Measurements from ENCODE around the gene LRRTM4.

Gene LRRTM4

GRCh38 chr2:76867854-76868253, 654.3 kb downstream of the LRRTM4 start:
- no peak overlapping the region for H3K27ac ChIP-seq (ENCODE audit: low read length)
- no peaks in the 10 kb centered on the region for H3K9me3 ChIP-seq (ENCODE audit: insufficient read depth, low read length)
- no peak overlapping the region for H3K9ac ChIP-seq (ENCODE audit: low read length)
- no peak for TF ChIP-seq CTCF (IDR thresholded peaks at IDR 0.05; ENCODE audit: low read depth, low read length)
- no peak for TF ChIP-seq EZH2phosphoT487 (IDR thresholded peaks at IDR 0.05; ENCODE audit: low read depth)
- no peaks in the 10 kb centered on the region for H3K36me3 ChIP-seq (replicated peaks; ENCODE audit: low read depth, low read length)
- peaks cover 4% of the 10 kb centered on the region for H3K4me1 ChIP-seq (ENCODE audit: low read length)
- H4K20me1 ChIP-seq (ENCODE audit: insufficient read depth, low read length): no peaks in the 10 kb centered on the region
- H3K79me2 ChIP-seq (ENCODE audit: low read length): no peaks in the 10 kb centered on the region
- no peaks in the 10 kb centered on the region for H3K27me3 ChIP-seq (ENCODE audit: low read depth, low read length)
- no peak overlapping the region for H2AFZ ChIP-seq (ENCODE audit: low read depth, low read length)
- no peak overlapping the region for H3K4me2 ChIP-seq (ENCODE audit: low read length)
- H3K4me3 ChIP-seq (ENCODE audit: low read length): no peak overlapping the region

GRCh38 chr2:76866464-76866863, 655.7 kb downstream of the LRRTM4 start:
- H4K20me1 ChIP-seq (ENCODE audit: insufficient read depth, low read length): no peaks in the 10 kb centered on the region
- TF ChIP-seq CTCF (IDR thresholded peaks at IDR 0.05; ENCODE audit: low read depth, low read length): no peak
- TF ChIP-seq EZH2phosphoT487 (IDR thresholded peaks at IDR 0.05; ENCODE audit: low read depth): no peak
- no peaks in the 10 kb centered on the region for H3K36me3 ChIP-seq (replicated peaks; ENCODE audit: low read depth, low read length)
- H3K79me2 ChIP-seq (ENCODE audit: low read length): no peaks in the 10 kb centered on the region
- no peaks in the 10 kb centered on the region for H3K27me3 ChIP-seq (ENCODE audit: low read depth, low read length)
- peaks cover 4% of the 10 kb centered on the region for H3K4me1 ChIP-seq (ENCODE audit: low read length)
- no peaks in the 10 kb centered on the region for H3K9me3 ChIP-seq (ENCODE audit: insufficient read depth, low read length)
- no peak overlapping the region for H3K4me2 ChIP-seq (ENCODE audit: low read length)
- no peak overlapping the region for H3K9ac ChIP-seq (ENCODE audit: low read length)
- H3K27ac ChIP-seq (ENCODE audit: low read length): no peak overlapping the region
- H2AFZ ChIP-seq (ENCODE audit: low read depth, low read length): no peak overlapping the region
- no peak overlapping the region for H3K4me3 ChIP-seq (ENCODE audit: low read length)

GRCh38 chr2:76862901-76863300, 659.3 kb downstream of the LRRTM4 start:
- H3K4me2 ChIP-seq (ENCODE audit: low read length): no peak overlapping the region

GRCh38 chr2:76861708-76862107, 660.5 kb downstream of the LRRTM4 start:
- Histone ChIP-seq H3K27ac (ENCODE audit: low read length) (no peak overlapping the region), H3K9ac (ENCODE audit: low read length) (no peak overlapping the region), H3K27me3 (ENCODE audit: low read depth, low read length) (no peaks in the 10 kb centered on the region), H3K9me3 (ENCODE audit: insufficient read depth, low read length) (no peaks in the 10 kb centered on the region), H4K20me1 (ENCODE audit: insufficient read depth, low read length) (no peaks in the 10 kb centered on the region), H3K79me2 (ENCODE audit: low read length) (no peaks in the 10 kb centered on the region), H3K4me2 (ENCODE audit: low read length) (no peak overlapping the region), H2AFZ (ENCODE audit: low read depth, low read length) (no peak overlapping the region), H3K4me3 (ENCODE audit: low read length) (no peak overlapping the region), H3K4me1 (ENCODE audit: low read length) (no peaks in the 10 kb centered on the region; the same call in 1 of the 2 replicates), H3K36me3 (replicated peaks; ENCODE audit: low read depth, low read length) (no peaks in the 10 kb centered on the region)
- no peak for TF ChIP-seq CTCF (IDR thresholded peaks at IDR 0.05; ENCODE audit: low read depth, low read length)
- TF ChIP-seq EZH2phosphoT487 (IDR thresholded peaks at IDR 0.05; ENCODE audit: low read depth): no peak

More at GRCh38 chr2:76862901-76863300, 659.3 kb downstream of the LRRTM4 start:
- no peaks in the 10 kb centered on the region for H3K9me3 ChIP-seq (ENCODE audit: insufficient read depth, low read length)
- no peaks in the 10 kb centered on the region for H3K79me2 ChIP-seq (ENCODE audit: low read length)
- TF ChIP-seq CTCF (IDR thresholded peaks at IDR 0.05; ENCODE audit: low read depth, low read length): no peak
- TF ChIP-seq EZH2phosphoT487 (IDR thresholded peaks at IDR 0.05; ENCODE audit: low read depth): no peak
- H3K27me3 ChIP-seq (ENCODE audit: low read depth, low read length): no peaks in the 10 kb centered on the region
- H3K4me3 ChIP-seq (ENCODE audit: low read length): no peak overlapping the region
- H4K20me1 ChIP-seq (ENCODE audit: insufficient read depth, low read length): no peaks in the 10 kb centered on the region
- no peak overlapping the region for H3K9ac ChIP-seq (ENCODE audit: low read length)
- H3K36me3 ChIP-seq (replicated peaks; ENCODE audit: low read depth, low read length): no peaks in the 10 kb centered on the region
- no peak overlapping the region for H3K27ac ChIP-seq (ENCODE audit: low read length)
- no peak overlapping the region for H2AFZ ChIP-seq (ENCODE audit: low read depth, low read length)
- peaks cover 3% of the 10 kb centered on the region for H3K4me1 ChIP-seq (ENCODE audit: low read length)

All from OCI-LY3 (cell line).